GM10266 (cell line): ENCODE results near the gene TECR.
"Not testable (repeated sequence)": the region's sequence is repeated elsewhere in the genome, so short reads cannot be mapped to it uniquely, and the experiment has no call there.

Experiments used
- DNase-seq: peaks from one replicate; pipeline ENCODE4 v3.0.0; 2012; ENCODE audit errors: extremely low spot score
- CTCF ChIP-seq: IDR thresholded peaks from 2 replicates; pipeline ENCODE4 v1.5.1; 2012; ENCODE audit warnings: mild to moderate bottlenecking, low read depth; ENCODE audit not compliant: control insufficient read depth, insufficient read depth; ENCODE audit errors: missing control alignments

The TECR gene

GRCh38 chr19:14575428-14575980, 46.1 kb downstream of the TECR start:
- DNase-seq, result no peak
- no peak for TF ChIP-seq CTCF

- DNase-seq, result no peak
Observed at GRCh38 chr19:14576363-14576762, 47.0 kb downstream of the TECR start.

GRCh38 chr19:14577264-14577663, 47.9 kb downstream of the TECR start:
- DNase-seq, result no peak
- no peak for TF ChIP-seq CTCF

More at GRCh38 chr19:14576363-14576762, 47.0 kb downstream of the TECR start:
- TF ChIP-seq CTCF, result no peak

GRCh38 chr19:14577885-14578427, 48.6 kb downstream of the TECR start:
- TF ChIP-seq CTCF, result no peak
- peak; percentile 39 for DNase-seq

- peak; percentile 35 for DNase-seq
- no peak for TF ChIP-seq CTCF
Observed at GRCh38 chr19:14580623-14581237, 51.3 kb downstream of the TECR start.

GRCh38 chr19:14582894-14583340, 53.5 kb downstream of the TECR start, which contains the start of gene CLEC17A:
Gene CLEC17A (plus strand): TSS chr19:14583084. CDS start chr19:14583161, 77 bp downstream.
- DNase-seq, result peak; percentile 59
- no peak for TF ChIP-seq CTCF

GRCh38 chr19:14584372-14584771, 55.0 kb downstream of the TECR start:
- not testable (repeated sequence) for DNase-seq

- not testable (repeated sequence) for DNase-seq
Observed at GRCh38 chr19:14585187-14585586, 55.8 kb downstream of the TECR start.

GRCh38 chr19:14589433-14589832, 60.0 kb downstream of the TECR start:
- not testable (repeated sequence) for DNase-seq
